ENCODE data around the gene PRRC1. TPM values are rescaled to one million over a fixed set of nuclear protein-coding genes. Genes with fewer than 3 reads are reported as not detected.
"Not testable (repeated sequence)": the region's sequence is repeated elsewhere in the genome, so short reads cannot be mapped to it uniquely, and the experiment has no call there.

PRRC1 gene
- total RNA-seq, 1 donor from 2014 or later, result 37.7 TPM

DNA sequence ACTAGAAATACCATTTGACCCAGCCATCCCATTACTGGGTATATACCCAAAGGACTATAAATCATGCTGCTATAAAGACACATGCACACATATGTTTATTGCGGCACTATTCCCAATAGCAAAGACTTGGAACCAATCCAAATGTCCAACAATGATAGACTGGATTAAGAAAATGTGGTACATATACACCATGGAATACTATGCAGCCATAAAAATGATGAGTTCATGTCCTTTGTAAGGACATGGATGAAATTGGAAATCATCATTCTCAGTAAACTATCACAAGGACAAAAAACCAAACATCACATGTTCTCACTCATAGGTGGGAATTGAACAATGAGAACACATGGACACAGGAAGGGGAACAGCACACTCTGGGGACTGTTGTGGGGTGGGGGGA lies 27.8 kb downstream of the PRRC1 start:
- not testable (repeated sequence) for DNase-seq (ENCODE audit: low read depth, low spot score)

GRCh38 chr5:127549551-127549950 lies 32.1 kb downstream of the PRRC1 start:
- DNase-seq (ENCODE audit: low read depth, low spot score), result no peak

DNA sequence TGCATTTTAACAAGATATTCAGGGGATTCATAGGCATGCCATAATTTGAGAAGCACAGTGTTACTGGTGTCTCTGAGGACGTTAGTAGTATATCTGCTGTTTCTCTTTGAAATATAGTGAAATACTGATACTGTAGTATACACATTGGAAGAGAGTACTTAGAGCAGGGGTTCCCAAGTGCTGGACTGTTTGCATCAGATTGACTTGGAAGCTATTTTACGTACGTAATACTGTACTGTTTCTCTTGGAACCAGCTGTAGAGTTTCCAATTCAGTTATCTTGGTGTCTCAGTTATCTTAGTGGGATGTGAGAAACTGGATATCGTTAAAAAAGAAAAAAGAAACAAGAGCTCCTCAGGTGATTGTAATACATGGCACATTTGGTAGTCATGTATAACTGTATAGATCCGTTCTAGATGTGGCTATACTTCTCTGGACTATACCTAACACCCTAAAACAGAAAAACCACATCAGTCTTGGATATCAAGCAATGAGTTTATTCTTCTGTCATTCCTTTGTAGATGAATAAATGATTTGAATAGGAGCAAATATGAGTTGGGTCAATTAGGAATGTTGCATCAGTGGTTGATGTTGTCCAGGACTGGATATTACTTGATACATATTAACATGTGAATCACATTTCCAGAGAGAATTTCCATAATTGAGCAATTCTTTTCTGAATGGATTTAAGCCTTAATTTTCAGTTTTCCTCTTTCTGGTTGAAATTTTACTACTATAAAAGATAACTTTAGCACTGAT lies 33.4 kb downstream of the PRRC1 start:
- no peak for DNase-seq (ENCODE audit: low read depth, low spot score)

DNA sequence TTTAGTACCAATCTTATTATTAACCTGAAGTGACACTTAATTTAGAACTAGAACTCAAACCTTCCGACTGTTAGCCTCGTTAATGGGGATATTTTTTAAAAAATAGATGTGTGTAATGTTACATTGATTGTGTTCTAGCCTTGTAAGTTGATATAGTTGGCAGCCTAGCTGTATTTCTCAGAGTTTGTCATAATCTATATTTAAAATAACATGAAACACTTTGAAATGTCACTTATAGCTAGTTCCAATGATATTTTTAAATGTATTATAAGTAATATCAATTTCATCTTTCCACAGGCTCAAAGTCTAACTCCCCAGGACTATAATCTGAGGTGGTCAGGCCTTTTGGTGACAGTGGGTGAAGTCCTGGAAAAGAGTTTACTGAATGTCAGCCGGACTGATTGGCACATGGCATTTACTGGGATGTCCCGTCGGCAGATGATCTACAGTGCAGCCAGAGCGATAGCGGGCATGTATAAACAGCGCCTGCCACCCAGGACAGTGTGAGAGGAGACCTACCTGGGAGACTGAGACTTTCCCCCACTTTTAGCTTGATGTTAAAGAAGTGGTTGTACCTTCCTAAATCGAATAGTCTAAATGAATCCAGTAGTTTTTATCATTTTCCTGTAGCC lies 34.1 kb downstream of the PRRC1 start:
- DNase-seq (ENCODE audit: low read depth, low spot score), result no peak

DNA sequence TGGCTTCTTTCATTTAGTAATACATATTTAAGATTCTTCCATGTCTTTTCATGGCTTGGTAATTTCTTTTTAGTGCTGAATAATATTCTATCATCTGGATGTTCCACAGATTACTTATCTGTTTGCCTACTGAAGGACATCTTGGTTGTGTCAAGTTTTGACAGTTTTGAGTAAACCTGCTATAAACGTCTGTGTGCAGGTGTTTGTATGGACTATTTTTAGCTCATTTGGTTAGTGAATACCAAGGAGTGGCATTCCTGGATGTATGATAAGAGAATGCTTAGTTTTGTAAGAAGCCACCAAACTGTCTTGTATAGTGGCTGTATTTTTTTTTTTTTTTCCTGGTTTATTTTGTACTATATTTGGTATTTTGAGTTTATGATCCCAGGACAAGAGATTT lies 38.4 kb downstream of the PRRC1 start:
- no peak for DNase-seq (ENCODE audit: low read depth, low spot score)

- no peak for DNase-seq (ENCODE audit: low read depth, low spot score)
Observed at GRCh38 chr5:127556609-127557334, 39.3 kb downstream of the PRRC1 start.

- DNase-seq (ENCODE audit: low read depth, low spot score), result no peak
Observed at GRCh38 chr5:127558273-127558672, 40.8 kb downstream of the PRRC1 start.

DNA sequence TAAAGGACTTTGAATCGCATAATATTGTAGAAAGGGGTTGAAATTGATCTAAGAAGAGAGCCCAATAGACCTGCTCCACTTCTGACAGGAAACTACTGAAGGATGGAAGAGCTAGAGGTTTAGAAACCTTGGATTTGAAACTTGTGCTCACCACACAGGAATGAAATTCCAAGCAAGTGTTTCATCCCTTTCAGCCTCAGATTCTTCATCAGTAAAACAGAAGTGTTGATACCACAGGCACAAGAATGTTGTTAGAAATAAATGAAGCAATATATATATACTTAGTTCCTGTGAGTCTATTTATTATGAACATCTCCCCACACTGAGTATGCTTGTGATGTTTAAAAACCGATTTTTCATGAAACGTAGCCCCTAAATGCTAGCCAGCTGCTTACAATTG lies 43.8 kb downstream of the PRRC1 start:
- no peak for DNase-seq (ENCODE audit: low read depth, low spot score)

- no peak for DNase-seq (ENCODE audit: low read depth, low spot score)
Observed at GRCh38 chr5:127562252-127562651, 44.8 kb downstream of the PRRC1 start.

GRCh38 chr5:127563136-127563535 lies 45.7 kb downstream of the PRRC1 start:
- DNase-seq (ENCODE audit: low read depth, low spot score), result no peak

GRCh38 chr5:127564002-127564769 lies 46.7 kb downstream of the PRRC1 start:
- peak; percentile 40 for DNase-seq (ENCODE audit: low read depth, low spot score)

GRCh38 chr5:127565586-127566270 lies 48.3 kb downstream of the PRRC1 start:
- DNase-seq (ENCODE audit: low read depth, low spot score), result no peak

GRCh38 chr5:127567026-127567768 lies 49.8 kb downstream of the PRRC1 start:
- no peak for DNase-seq (ENCODE audit: low read depth, low spot score)

- no peak for DNase-seq (ENCODE audit: low read depth, low spot score)
Observed at GRCh38 chr5:127568166-127568565, 50.7 kb downstream of the PRRC1 start.

- not testable (repeated sequence) for DNase-seq (ENCODE audit: low read depth, low spot score)
Observed at GRCh38 chr5:127569471-127569870, 52.0 kb downstream of the PRRC1 start.

DNA sequence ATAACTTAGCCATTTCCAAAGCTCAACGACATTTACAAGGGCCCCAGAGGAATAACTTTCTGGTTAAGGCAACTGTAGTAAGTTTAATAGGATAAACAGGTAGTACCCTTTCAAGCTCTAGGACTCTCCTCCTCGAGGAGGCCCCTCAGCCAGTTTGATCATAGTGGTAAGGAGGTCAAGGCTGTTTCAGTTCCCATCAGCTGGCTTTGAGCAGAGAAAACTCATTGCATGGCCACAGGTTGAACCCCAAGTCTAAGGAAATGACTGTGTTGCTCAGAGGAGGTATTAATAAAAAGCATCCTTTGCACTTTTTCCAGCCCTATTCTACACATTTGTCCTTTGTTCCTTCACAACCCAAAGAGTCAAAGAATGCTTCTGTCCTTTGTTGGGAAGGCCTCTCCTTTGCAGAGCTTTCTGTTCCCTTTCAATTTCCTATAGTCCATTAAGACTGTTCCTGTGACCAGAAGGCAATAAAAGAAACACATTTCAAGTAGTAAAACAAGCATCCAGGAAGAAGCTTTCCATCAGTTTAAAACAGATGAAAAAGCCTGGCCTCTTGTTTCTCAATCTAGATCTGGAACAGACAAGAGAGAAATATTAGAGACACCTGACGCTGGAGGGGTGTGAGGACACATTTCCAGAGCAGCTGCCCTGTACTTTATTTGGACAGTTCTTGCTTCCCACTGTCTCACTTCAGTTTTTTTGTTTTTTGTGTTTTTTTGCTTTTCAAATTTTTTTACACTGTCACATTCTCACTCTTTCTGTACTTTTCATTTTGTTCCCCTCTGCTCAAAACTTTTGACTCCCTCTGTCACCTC lies 54.1 kb downstream of the PRRC1 start:
- DNase-seq (ENCODE audit: low read depth, low spot score), result no peak

- no peak for DNase-seq (ENCODE audit: low read depth, low spot score)
Observed at GRCh38 chr5:127572930-127573329, 55.5 kb downstream of the PRRC1 start.

DNA sequence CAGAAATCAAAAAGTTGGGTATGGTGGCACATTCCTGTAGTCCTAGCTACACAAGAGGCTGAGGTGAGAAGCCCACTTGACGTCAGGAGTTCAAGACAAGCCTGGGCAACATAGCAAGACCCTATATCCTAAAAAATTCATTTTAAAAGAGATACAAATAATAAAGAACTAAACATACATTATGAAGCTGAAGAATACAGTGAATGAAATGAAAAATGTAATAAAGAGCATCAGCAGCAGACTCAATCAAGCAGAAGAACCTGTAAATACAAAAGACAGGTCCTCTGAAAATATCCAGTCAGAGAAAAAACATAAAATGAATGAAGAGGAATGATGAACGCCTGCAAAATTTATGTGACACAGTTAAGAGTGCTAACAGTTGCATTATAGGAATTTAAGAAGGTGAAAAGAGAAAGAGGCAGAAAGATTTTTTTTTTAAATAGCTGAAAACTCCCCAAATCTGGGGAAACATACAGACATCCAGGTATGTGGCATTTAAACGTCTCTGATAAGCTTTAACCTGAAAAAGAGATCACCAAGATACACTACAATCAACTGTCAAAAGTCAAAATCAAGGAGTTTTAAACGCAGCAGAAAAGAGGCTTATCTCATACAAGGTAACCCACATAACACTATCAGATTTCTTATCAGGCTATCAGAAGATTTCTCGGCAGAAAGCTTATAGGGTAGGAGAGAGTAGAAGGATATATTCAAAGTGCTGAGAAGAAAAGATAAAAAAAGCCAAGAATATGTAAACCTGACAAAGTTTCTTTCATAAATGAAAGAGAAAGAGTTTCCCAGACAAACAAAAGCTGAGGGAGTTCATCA lies 57.6 kb downstream of the PRRC1 start:
- DNase-seq (ENCODE audit: low read depth, low spot score), result no peak

DNA sequence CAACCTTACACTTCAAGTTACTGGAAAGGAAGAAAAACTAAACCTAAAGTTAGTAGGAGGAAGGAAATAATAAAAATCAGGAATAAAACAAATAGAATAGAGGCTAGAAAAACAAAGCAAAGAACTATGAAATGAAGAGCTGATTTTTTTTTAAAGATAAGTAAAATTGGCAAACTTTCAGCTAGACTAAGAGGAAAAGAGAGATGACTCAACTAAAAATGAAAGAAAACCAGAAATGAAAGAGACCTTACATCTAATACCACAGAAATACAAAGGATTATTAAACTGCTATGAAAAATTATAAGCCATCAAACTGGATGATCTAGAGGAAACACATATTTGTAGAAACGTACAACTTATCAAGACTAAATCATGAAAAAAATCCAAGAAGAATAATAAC lies 60.0 kb downstream of the PRRC1 start:
- DNase-seq (ENCODE audit: low read depth, low spot score), result no peak

Measured in pulmonary artery endothelial cell (primary cell).